DLD1 (cell line): ENCODE measurements around the gene ZBTB48.

ENCODE experiments used
- in situ Hi-C: cut with HindIII; loops from 2 replicates; pipeline ENCODE4 v1.10.0; 2017; ENCODE audit warnings: low sequenced_read_pairs

The ZBTB48 gene

DNA sequence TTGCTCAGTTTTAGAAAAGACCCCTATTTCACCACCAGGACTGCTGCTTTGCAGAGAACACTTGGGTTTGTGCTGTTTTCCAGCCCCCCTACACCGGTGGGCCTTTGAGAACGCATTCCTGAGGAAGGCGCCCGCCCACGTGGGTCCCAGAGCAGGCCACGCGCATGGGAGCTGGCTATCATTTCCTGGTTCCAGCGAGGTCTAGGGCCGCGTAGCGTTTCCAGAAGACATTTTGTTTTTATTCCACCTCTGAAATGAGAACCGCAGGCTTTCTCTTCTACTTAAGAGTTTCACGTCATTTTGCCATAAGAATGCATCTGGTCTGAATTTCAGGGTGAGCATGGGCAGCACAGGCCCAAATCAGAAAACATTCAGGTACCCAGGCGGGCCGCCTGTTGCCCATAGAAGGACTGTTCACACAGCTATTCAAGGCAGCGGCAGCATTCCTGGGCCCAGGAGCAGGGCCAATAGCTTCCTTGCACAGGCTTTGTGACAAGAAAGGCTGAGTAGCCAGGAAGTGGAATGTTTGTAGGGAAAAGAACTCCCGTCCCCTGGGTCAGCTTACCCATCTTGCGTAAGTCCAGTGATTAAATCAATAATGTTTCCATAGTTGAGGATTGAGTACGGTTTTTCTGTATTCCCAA is 24.2 kb downstream of the ZBTB48 start:
- in situ Hi-C loops = no loop called here

- in situ Hi-C loops = no loop called here
These were observed 33.0 kb downstream of the ZBTB48 start for GRCh38 chr1:6612641-6613360.

DNA sequence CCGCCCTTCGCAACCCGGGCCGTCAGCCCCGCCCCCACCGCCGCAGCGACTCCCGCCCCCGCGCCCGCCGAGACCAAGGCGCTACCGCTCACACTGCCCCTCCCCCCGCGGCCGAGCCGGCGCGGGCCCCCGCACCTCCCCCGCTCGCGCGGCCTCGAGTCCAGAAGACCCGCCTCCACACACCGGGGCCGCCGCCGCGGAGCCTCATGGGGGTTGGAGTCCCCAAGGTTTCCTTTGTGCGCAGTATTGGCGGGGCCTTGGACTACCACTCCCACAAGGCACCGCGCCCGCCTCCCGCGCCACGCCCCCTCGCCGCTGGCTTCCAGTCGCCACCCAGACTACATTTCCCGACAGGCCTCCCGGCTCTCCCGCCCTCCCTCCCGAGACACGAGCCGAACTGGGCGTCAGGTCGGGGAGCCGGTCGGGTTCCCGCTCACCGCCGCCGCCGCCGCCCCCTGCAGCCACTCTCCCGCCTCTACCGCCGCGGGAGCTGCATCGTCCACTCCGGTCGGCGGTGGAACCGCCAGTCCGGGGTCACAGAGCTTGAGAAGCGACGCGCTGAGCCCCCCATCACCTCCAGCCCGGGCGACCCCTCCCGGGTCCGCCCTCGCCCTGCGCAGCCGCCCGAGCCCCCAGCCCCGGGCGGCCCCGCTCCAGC is 33.7 kb downstream of the ZBTB48 start, which contains the start of gene PHF13:
PHF13 (plus strand) TSS at position 371 of the 658 bp plus-strand sequence. CDS start 336 bp downstream, outside the sequence.
- in situ Hi-C loops = no loop called here

GRCh38 chr1:6614019-6614928 is 34.5 kb downstream of the ZBTB48 start:
- in situ Hi-C loops = no loop called here

- in situ Hi-C loops = no loop called here
These were observed 35.4 kb downstream of the ZBTB48 start for GRCh38 chr1:6614929-6615785.

DNA sequence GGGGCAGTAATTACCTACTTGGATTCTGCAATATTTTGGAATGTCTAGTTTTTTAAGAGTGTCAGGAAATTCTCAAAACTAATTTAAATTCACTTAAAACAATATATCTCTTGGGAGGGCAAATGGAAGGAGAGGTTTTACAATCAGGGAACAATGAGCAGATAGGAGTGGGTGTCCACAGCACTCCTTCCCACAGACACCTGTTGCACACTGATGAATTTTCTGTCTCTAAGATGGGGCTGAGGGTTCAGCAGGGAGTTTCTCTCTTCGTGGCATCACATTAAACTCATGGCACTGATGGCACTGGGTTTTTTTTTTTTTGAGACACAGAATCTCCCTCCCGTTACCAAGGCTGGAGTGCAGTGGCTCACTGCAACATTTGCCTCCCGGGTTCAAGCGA is 39.3 kb downstream of the ZBTB48 start:
- in situ Hi-C loops = no loop called here

DNA sequence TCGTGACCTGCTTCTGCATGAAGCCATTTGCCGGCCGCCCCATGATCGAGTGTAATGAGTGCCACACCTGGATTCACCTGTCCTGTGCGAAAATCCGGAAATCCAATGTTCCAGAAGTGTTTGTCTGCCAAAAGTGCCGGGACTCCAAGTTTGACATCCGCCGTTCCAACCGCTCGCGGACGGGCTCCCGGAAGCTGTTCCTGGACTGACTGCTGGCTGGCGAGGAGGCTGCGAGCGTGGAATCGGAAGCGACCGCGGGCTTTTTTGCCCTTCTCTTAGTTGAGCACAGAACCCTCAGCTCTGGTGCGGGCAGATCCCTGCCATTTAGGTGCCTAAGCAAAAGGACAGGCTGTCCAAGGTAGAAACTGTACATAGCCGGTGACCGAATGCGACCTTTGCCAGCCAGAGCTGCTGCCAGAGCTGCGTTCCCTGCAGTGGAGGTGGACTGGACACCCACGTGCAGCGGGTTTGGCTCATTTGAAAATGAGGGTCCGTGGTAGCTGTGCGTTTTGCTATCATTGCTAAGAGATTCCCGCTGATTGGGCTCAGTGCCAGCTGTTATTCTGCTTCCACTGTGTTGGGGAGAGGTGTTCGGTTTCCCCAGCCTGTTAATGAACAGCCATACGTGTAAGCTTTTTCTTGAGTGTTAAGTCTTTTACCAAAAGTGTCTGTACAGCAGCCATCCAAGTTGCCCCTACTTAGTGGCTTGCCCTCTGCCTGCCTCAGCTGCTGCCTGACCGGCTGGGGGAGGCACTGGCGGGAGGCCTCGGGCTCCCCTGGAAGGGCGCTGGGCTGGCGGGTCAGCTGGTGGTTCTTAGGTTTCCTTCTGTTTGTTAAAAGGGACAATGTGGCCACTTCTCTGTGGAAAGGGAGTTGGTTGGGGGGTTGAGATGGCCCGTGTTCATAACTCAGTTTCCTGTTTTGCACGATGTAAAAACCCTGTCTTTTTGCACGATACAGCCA is 41.9 kb downstream of the ZBTB48 start:
- in situ Hi-C loops = no loop called here

DNA sequence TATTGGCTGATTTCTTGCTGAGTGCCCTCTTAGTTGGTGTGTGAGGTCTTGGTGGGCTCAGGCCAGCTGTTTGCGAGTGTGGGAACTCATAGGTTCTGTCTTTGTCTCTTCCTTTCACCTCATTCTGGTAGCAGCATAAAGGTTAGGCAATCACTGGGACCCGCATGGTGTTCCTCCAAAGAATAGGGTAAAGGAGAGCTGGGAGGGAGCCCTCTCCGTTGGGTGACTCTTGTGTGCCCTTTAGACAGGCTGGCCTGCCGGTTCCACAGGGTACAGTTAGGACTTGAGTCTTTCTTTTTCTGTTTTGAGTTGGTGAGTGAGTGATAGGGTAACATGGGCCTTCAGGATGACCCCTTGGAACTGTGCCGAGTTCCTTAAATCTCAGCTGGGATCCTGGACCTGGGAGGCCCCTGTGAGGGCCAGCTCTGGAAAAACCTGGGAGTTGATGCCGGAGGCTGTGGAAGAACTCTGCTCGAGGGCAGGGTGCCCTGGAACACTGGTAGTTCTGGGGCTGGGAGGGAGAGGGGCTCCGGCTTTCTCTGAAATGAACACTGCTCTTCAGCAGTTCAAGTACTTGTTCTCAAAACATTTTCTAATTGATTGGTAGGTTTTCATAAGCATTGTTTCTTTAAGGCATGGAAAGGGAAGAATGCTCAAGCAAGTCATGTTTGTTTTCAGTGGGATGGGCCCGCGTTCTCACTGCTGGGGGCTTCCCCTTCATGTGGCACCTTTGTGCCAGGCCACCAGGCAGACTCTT is 42.8 kb downstream of the ZBTB48 start:
- in situ Hi-C loops = no loop called here

GRCh38 chr1:6623269-6623965 is 43.6 kb downstream of the ZBTB48 start:
- in situ Hi-C loops = no loop called here

DNA sequence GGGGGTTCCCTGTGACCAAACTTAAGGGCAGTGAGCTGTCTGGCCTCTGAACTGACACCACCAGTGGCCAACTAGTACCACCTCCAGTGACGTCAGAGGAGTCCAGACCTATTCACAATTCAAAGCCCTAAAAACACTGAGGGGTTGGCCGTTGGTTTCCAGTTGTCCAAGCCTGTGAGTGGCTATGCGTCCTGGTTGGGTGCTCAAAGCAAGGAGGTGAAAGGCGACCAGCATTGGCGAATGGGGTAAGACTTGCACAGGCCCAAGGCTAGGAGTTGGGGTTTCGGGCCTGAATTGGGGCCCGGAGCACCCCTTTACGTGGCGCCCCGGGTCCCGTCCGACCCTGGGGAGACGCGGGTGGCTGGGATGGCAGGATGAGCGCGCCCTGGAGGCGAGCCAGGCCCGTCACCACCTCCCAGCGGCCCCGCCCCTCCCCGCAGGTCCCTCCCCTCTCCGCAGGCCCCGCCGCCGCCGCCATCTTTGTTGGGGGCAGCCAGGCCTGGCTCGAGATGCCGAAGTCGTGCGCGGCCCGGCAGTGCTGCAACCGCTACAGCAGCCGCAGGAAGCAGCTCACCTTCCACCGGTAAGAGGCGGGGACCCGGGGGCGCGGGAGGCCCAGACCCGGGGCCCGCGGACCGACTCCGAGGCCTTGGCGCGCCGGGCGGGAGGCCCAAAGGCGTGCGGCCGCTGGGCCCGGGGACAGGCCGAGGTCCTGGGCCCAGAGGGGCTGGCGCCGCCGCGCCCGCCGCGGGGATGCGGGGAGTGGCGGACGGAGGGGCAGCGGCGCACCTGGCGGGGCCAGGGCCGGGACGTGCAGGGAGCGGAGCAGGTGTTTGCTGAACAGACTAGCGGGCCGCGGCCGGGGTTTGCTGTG is 45.2 kb downstream of the ZBTB48 start, which contains the start of gene THAP3:
THAP3 (plus strand) TSS at position 159 of the 874 bp plus-strand sequence; CDS start at position 510, 351 bp downstream.
- in situ Hi-C loops = no loop called here

DNA sequence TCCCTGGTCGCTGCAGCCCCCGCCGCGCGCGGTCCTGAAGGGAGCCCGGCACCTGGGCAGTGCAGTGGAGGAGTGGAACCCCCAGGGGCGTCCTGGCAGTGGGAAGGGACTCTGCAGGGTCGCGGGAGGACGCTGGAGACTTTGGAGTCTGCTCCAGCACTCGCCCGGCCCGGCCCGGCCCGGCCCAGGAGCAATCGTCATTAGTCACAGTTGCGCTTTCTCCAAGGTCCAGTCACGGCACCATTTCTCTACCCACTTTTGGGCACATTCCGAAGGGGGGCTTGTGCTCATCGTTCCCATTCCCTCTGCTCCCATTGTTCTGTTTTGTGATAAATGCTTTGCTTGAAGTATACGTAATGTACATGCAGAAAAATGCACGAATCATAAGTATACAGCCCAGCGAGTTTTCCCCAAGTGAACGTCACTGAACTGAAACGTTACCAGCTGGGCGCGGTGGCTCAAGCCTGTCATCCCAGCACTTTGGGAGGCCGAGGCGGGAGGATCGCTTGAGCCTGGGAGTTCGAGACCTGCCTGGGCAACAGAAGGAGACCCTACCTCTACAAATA is 45.9 kb downstream of the ZBTB48 start:
- in situ Hi-C loops = no loop called here

DNA sequence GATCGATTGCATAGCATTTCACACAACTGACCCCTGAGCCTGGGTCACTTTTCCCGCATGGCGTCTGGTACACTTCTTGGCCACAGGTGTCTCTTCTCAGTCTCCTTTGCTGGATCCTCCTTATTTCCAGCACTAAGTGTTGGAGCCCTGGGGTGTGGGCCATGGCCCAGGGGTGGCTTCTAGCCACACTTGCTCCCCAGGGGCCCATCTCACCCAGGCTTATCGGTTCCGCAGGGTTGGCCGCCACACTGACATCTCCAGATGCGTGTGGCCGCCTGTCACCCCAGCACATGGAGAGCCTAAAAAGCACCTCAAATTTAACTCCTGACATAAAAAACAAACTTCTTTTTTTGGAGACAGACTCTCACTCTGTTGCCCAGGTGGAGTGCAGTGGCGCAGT is 47.2 kb downstream of the ZBTB48 start:
- in situ Hi-C loops = no loop called here

DNA sequence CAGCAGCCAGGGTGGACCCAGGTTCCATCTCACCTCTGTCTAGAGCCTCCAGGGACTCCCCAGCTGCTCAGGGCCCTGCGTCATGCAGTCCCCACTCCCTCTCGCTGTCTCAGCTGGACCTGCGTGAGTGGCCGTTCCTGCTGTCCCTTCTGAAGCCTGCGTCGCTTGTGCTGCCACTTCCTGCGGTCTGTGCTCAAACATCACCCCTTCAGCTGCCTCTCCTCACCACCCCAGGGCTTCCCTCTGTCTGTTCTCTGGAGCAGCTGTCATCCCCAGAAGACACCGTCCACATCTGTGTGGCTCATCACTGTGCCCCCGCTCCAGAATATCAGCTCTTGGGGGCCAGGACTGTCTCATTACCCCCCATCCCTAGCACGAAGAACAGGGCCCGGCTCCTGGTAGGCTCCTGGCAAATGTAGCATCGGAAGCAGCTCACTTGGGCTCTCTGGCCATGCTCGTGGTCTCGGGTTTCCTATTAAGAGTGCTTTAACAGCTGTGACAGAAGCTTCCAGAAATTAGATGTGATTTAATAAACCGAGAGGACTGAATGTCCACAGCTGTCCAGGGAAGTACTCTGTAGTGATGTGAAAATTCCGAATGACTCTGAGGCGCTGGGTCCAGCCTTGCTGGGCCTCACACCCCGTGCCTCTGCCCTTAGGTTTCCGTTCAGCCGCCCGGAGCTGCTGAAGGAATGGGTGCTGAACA is 48.2 kb downstream of the ZBTB48 start:
- in situ Hi-C loops = no loop called here

GRCh38 chr1:6628971-6629479 is 49.2 kb downstream of the ZBTB48 start:
- in situ Hi-C loops = no loop called here

- in situ Hi-C loops = no loop called here
These were observed 50.2 kb downstream of the ZBTB48 start for GRCh38 chr1:6630027-6630426.
